GM23338 (cell line): ENCODE results near the gene EVI5L. TPM values are rescaled to one million over a fixed set of nuclear protein-coding genes. Genes with fewer than 3 reads are reported as not detected.

Source experiments
- ATAC-seq: fragments of 200-7000 bp; cut with Tn5 transposase; 3 replicates; pipeline ENCODE4 v1.9.1; 2020
- DNase-seq: peaks from one replicate; pipeline ENCODE4 v3.0.0-alpha.2; 2015; ENCODE audit warnings: low spot score
- H2AFZ ChIP-seq: fragments of 200-600 bp; sonication (generic); 2 replicates; pipeline ENCODE4 v1.8.0; 2016; ENCODE audit warnings: antibody characterized with exemption, mild to moderate bottlenecking, moderate library complexity
- H3F3A ChIP-seq: fragments of 200-600 bp; sonication (generic); replicated peaks from 2 replicates; pipeline ENCODE4 v1.8.0; 2017; ENCODE audit warnings: antibody characterized with exemption, mixed run types, low read depth
- H3K27ac ChIP-seq: fragments of 200-600 bp; sonication (generic); 2 replicates; pipeline ENCODE4 v1.6.1; 2016; ENCODE audit warnings: low read depth
- H3K27me3 ChIP-seq: fragments of 200-600 bp; sonication (generic); 2 replicates; pipeline ENCODE4 v1.8.0; 2016; ENCODE audit warnings: mild to moderate bottlenecking, mixed run types, moderate library complexity; ENCODE audit not compliant: insufficient read depth
- H3K36me3 ChIP-seq: fragments of 200-600 bp; sonication (generic); 2 replicates; pipeline ENCODE4 v1.8.0; 2016; ENCODE audit warnings: mild to moderate bottlenecking; ENCODE audit not compliant: insufficient read depth
- H3K4me1 ChIP-seq: fragments of 200-600 bp; sonication (generic); 2 replicates; pipeline ENCODE4 v1.8.0; 2016; ENCODE audit warnings: mild to moderate bottlenecking, moderate library complexity; ENCODE audit not compliant: insufficient read depth
- H3K4me2 ChIP-seq: fragments of 200-600 bp; sonication (generic); 2 replicates; pipeline ENCODE4 v1.7.1; 2017; ENCODE audit warnings: mixed run types
- H3K4me3 ChIP-seq: fragments of 200-600 bp; sonication (generic); 2 replicates; pipeline ENCODE4 v1.6.1; 2016; ENCODE audit warnings: mixed run types
- H3K79me2 ChIP-seq: fragments of 200-600 bp; sonication (generic); replicated peaks from 2 replicates; pipeline ENCODE4 v1.8.0; 2017; ENCODE audit warnings: mild to moderate bottlenecking; ENCODE audit not compliant: insufficient read depth
- H3K9me2 ChIP-seq: fragments of 200-600 bp; sonication (generic); 2 replicates; pipeline ENCODE4 v1.8.0; 2017; ENCODE audit not compliant: insufficient read depth
- H4K20me1 ChIP-seq: fragments of 200-600 bp; sonication (generic); replicated peaks from 2 replicates; pipeline ENCODE4 v1.8.0; 2017; ENCODE audit warnings: mild to moderate bottlenecking; ENCODE audit not compliant: insufficient read depth
- H3K27ac Mint-ChIP-seq: 2 replicates; pipeline ENCODE4 v1.8.0; 2020; ENCODE audit warnings: inconsistent platforms, mild to moderate bottlenecking, moderate library complexity, mixed read lengths
- H3K27me3 Mint-ChIP-seq: 3 replicates; pipeline ENCODE4 v1.8.0; 2022; ENCODE audit warnings: low read depth, mild to moderate bottlenecking, moderate library complexity, mixed read lengths, inconsistent platforms; ENCODE audit not compliant: insufficient read depth, poor library complexity
- H3K36me3 Mint-ChIP-seq: 3 replicates; pipeline ENCODE4 v1.8.0; 2021; ENCODE audit warnings: low read depth, mild to moderate bottlenecking, inconsistent platforms, moderate library complexity, mixed read lengths
- H3K4me1 Mint-ChIP-seq: 3 replicates; pipeline ENCODE4 v1.8.0; 2020; ENCODE audit warnings: mild to moderate bottlenecking, inconsistent platforms, mixed read lengths
- H3K4me3 Mint-ChIP-seq: 3 replicates; pipeline ENCODE4 v1.8.0; 2021; ENCODE audit warnings: moderate library complexity, mild to moderate bottlenecking, inconsistent platforms, mixed read lengths
- H3K9me3 Mint-ChIP-seq: 3 replicates; pipeline ENCODE4 v1.8.0; 2020; ENCODE audit warnings: moderate library complexity, mild to moderate bottlenecking, inconsistent platforms, mixed read lengths
- ETS1 ChIP-seq: IDR thresholded peaks from 2 replicates; pipeline ENCODE4 v1.6.1; 2016; ENCODE audit warnings: antibody characterized with exemption
- EZH2 ChIP-seq: fragments of 200-600 bp; sonication (generic); IDR thresholded peaks from one replicate; pipeline ENCODE4 v1.8.0; 2017; ENCODE audit warnings: antibody characterized with exemption, mild to moderate bottlenecking, low read depth; ENCODE audit not compliant: unreplicated experiment
- EZH2phosphoT487 ChIP-seq: fragments of 200-600 bp; sonication (generic); IDR thresholded peaks from one replicate; pipeline ENCODE4 v1.8.1; 2018; ENCODE audit warnings: antibody characterized with exemption; ENCODE audit not compliant: unreplicated experiment
- JUNB ChIP-seq: IDR thresholded peaks from one replicate; pipeline ENCODE4 v1.6.1; 2016; ENCODE audit warnings: antibody characterized with exemption; ENCODE audit not compliant: unreplicated experiment
- NANOG ChIP-seq: IDR thresholded peaks from 2 replicates; pipeline ENCODE4 v1.6.1; 2016; ENCODE audit warnings: antibody characterized with exemption, borderline replicate concordance
- POLR2AphosphoS5 ChIP-seq: IDR thresholded peaks from 2 replicates; pipeline ENCODE4 v1.6.1; 2016; ENCODE audit warnings: antibody characterized with exemption, low read depth
- STAT1 ChIP-seq: IDR thresholded peaks from one replicate; pipeline ENCODE4 v1.6.1; 2016; ENCODE audit warnings: antibody characterized with exemption; ENCODE audit not compliant: unreplicated experiment
- ZNF462 ChIP-seq: fragments of 250-450 bp; sonication (Bioruptor Pico); IDR thresholded peaks from 2 replicates; pipeline ENCODE4 v1.5.0; 2020; ENCODE audit warnings: mild to moderate bottlenecking, moderate library complexity
- polyA plus RNA-seq: library from polyadenylated mRNA; unstranded; fragments of >200 nt; fragmentation: Nextera tagmentation; extraction: Ambion mirVana; gene quantifications from 2 replicates; pipeline ENCODE4 v1.2.1, GENCODE V29; 2016
- total RNA-seq: library from RNA; depleted of rRNA; stranded (reverse); fragments of >200 nt; shearing (Covaris generic); gene quantifications from 2 replicates; pipeline ENCODE4 v1.2.3, GENCODE V29; 2014
- TF ChIP-seq, protein P1 (sequence below), 2 experiments: fragments of 200-600 bp in 1 of 2; sonication (generic) in 1 of 2; conservative IDR thresholded peaks; 2 replicates each; pipeline versions ENCODE4 v1.5.1 to v1.6.1; 2016 to 2017; ENCODE audit warnings: antibody characterized with exemption in 2 of 2, low read depth in 2 of 2, mild to moderate bottlenecking in 2 of 2, moderate library complexity in 1 of 2

EVI5L gene
- total and polyA plus RNA-seq, 2 experiments from 2014 or later: 4.5 to 16.2 TPM

DNA sequence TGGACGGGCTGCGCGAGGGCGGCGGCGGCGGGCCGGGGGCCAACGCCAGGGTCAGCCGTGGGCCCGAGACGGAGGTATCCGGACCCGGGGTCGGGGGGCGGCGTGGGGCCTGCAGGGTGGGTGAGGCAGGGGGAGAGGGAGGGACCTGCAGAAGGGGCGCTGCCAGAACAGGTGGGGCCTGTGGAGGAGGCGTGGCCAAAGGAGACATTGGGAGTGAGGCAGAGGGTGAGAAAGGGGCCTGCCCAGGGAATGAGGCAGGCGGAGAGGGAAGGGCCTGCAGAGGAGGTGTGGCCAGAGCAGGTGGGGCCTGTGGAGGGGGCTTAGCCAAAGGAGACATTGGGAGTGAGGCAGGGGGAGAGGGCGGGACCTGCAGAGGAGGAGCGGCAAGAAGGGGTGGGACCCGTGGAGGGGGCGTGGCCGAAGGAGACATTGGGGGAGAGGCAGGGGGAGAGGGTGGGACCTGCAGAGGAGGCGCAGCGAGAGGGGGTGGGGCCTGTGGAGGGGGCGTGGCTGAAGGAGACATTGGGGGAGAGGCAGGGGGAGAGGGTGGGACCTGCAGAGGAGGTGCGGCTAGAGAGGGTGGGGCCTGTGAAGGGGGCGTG is 40.0 kb downstream of the EVI5L start (continued):
- TF ChIP-seq ETS1 (no peak), STAT1 (no peak), EZH2phosphoT487 (no peak), EZH2 (no peak), ZNF462 (CRISPR knock-in tag) (no peak), NANOG (no peak)

DNA sequence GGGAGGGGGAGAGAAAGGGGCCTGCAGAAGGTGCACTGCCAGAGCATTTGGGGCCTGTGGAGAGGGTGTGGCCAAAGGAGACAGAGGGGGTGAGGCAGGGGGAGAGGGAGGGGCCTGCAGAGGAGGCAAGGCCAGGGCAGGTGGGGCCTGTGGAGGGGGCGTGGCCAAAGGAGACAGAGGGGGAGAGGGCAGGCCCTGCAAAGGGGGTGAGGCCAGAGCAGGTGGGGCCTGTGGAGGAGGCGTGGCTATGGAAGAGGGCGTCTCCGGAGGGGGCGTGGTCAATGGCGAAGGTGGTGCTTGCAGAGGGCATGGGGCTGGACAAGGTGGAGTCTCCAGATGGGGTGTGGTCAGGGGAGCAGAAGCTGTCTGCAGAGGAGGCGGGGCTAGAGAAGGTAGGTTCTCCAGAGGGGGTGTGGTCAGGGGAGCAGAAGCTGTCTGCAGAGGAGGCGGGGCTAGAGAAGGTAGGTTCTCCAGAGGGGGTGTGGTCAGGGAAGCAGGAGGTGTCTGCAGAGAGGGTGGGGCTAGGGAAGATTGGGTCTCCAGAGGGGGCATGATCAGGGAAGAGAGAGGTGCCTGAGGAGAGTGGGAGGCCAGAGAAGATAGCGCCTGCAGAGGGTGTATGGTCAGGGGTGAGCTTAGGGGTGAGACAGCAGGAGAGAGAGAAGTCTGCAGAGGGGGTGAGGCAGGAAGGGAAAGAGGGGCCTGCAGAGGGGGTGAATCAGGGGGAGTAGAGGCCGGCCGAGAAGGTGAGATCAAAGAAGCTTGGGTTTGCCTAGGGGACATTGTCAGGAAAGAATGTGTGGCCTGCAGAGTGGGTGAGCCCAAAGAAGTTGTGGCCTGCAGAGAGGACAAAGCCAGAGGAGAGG is 40.8 kb downstream of the EVI5L start:
- peaks cover 13% of the 10 kb centered on the region; the same call in 1 of the 2 replicates for H3F3A ChIP-seq
- Mint-ChIP-seq H3K27me3 (peaks cover 56% of the 10 kb centered on the region), H3K36me3 (peaks cover 5% of the 10 kb centered on the region; the same call in 2 of the 3 replicates), H3K9me3 (no peaks in the 10 kb centered on the region), H3K27ac (peak overlapping the region; percentile 94), H3K4me1 (peaks cover 18% of the 10 kb centered on the region), H3K4me3 (peak overlapping the region; percentile 54)
- H3K4me3 ChIP-seq: peak overlapping the region; percentile 13; the same call in 1 of the 2 replicates
- no peaks in the 10 kb centered on the region for H3K9me2 ChIP-seq
- TF ChIP-seq, protein P1, sequence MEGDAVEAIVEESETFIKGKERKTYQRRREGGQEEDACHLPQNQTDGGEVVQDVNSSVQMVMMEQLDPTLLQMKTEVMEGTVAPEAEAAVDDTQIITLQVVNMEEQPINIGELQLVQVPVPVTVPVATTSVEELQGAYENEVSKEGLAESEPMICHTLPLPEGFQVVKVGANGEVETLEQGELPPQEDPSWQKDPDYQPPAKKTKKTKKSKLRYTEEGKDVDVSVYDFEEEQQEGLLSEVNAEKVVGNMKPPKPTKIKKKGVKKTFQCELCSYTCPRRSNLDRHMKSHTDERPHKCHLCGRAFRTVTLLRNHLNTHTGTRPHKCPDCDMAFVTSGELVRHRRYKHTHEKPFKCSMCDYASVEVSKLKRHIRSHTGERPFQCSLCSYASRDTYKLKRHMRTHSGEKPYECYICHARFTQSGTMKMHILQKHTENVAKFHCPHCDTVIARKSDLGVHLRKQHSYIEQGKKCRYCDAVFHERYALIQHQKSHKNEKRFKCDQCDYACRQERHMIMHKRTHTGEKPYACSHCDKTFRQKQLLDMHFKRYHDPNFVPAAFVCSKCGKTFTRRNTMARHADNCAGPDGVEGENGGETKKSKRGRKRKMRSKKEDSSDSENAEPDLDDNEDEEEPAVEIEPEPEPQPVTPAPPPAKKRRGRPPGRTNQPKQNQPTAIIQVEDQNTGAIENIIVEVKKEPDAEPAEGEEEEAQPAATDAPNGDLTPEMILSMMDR (conservative IDR thresholded peaks at IDR 0.05; ENCODE audit: low read depth in 2 of 2): no peak
- no peak for TF ChIP-seq JUNB
- peak; percentile 58 for TF ChIP-seq POLR2AphosphoS5
- no peak overlapping the region for H2AFZ ChIP-seq
- H3K27ac ChIP-seq: peak overlapping the region; percentile 92
- no peaks in the 10 kb centered on the region for H4K20me1 ChIP-seq
- no peaks in the 10 kb centered on the region for H3K36me3 ChIP-seq
- H3K79me2 ChIP-seq: no peaks in the 10 kb centered on the region
- H3K4me2 ChIP-seq: peak overlapping the region; percentile 53; the same call in 1 of the 2 replicates
- DNase-seq (peak; percentile 96), ATAC-seq (peak; percentile 1)
- peaks cover 21% of the 10 kb centered on the region; the same call in 1 of the 2 replicates for H3K4me1 ChIP-seq
- peaks cover 40% of the 10 kb centered on the region for H3K27me3 ChIP-seq
